ENCODE measurements around the gene HTT.

DNA sequence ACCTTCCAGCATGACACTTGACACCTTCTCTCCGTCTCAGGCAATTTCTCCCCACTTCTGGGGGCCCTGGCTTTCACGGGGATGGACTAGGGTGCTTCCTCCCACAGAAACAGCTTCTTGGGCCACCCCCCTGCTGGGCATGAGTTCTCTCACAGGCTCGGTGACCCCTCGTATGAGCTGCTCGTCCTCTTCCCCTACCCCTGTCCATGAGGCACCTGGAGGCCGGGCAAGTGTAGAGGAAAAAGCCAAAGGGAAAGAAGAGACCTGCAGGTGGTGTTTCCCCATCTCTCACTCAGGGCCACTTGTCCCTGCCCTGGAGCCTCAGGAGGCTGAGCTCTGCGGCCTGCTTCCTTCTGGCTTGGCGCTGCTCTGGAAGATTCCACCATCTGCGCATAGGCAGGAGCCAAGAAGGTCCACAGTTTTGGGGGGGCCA lies 216.4 kb downstream of the HTT start:
- TF ChIP-seq, protein P1, sequence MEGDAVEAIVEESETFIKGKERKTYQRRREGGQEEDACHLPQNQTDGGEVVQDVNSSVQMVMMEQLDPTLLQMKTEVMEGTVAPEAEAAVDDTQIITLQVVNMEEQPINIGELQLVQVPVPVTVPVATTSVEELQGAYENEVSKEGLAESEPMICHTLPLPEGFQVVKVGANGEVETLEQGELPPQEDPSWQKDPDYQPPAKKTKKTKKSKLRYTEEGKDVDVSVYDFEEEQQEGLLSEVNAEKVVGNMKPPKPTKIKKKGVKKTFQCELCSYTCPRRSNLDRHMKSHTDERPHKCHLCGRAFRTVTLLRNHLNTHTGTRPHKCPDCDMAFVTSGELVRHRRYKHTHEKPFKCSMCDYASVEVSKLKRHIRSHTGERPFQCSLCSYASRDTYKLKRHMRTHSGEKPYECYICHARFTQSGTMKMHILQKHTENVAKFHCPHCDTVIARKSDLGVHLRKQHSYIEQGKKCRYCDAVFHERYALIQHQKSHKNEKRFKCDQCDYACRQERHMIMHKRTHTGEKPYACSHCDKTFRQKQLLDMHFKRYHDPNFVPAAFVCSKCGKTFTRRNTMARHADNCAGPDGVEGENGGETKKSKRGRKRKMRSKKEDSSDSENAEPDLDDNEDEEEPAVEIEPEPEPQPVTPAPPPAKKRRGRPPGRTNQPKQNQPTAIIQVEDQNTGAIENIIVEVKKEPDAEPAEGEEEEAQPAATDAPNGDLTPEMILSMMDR (IDR thresholded peaks at IDR 0.05; ENCODE audit: insufficient read depth, low read length), result no peak
- TF ChIP-seq, protein P2, sequence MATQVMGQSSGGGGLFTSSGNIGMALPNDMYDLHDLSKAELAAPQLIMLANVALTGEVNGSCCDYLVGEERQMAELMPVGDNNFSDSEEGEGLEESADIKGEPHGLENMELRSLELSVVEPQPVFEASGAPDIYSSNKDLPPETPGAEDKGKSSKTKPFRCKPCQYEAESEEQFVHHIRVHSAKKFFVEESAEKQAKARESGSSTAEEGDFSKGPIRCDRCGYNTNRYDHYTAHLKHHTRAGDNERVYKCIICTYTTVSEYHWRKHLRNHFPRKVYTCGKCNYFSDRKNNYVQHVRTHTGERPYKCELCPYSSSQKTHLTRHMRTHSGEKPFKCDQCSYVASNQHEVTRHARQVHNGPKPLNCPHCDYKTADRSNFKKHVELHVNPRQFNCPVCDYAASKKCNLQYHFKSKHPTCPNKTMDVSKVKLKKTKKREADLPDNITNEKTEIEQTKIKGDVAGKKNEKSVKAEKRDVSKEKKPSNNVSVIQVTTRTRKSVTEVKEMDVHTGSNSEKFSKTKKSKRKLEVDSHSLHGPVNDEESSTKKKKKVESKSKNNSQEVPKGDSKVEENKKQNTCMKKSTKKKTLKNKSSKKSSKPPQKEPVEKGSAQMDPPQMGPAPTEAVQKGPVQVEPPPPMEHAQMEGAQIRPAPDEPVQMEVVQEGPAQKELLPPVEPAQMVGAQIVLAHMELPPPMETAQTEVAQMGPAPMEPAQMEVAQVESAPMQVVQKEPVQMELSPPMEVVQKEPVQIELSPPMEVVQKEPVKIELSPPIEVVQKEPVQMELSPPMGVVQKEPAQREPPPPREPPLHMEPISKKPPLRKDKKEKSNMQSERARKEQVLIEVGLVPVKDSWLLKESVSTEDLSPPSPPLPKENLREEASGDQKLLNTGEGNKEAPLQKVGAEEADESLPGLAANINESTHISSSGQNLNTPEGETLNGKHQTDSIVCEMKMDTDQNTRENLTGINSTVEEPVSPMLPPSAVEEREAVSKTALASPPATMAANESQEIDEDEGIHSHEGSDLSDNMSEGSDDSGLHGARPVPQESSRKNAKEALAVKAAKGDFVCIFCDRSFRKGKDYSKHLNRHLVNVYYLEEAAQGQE (IDR thresholded peaks at IDR 0.05; ENCODE audit: insufficient replicate concordance, low read depth), result no peak
